ENCODE results near the gene SOX12.
"Not testable (repeated sequence)": the region's sequence is repeated elsewhere in the genome, so short reads cannot be mapped to it uniquely, and the experiment has no call there.

The SOX12 gene

GRCh38 chr20:329851-330232 is 4.5 kb downstream of the SOX12 start:
- no peak for DNase-seq

GRCh38 chr20:330233-331149 is 5.1 kb downstream of the SOX12 start:
- DNase-seq = peak; percentile 77

- DNase-seq = no peak
Measured at GRCh38 chr20:334578-334977, 9.2 kb downstream of the SOX12 start.

GRCh38 chr20:336040-336439 is 10.7 kb downstream of the SOX12 start:
- not testable (repeated sequence) for DNase-seq

GRCh38 chr20:341682-342081 is 16.3 kb downstream of the SOX12 start:
- peak; percentile 95 for DNase-seq

- DNase-seq = no peak
Measured at GRCh38 chr20:343107-343506, 17.8 kb downstream of the SOX12 start.

GRCh38 chr20:346033-346639 is 20.8 kb downstream of the SOX12 start:
- DNase-seq = no peak

GRCh38 chr20:346640-347316 is 21.4 kb downstream of the SOX12 start, which contains the start of gene NRSN2:
NRSN2 (plus strand) TSS chr20:347111; CDS start chr20:349644, 2,533 bp downstream.
- peak; percentile 68 for DNase-seq

GRCh38 chr20:347317-347639 is 21.9 kb downstream of the SOX12 start:
- no peak for DNase-seq

- peak; percentile 95 for DNase-seq
Measured at GRCh38 chr20:347640-348484, 22.5 kb downstream of the SOX12 start.

GRCh38 chr20:348972-349841 is 23.9 kb downstream of the SOX12 start:
- DNase-seq = no peak

GRCh38 chr20:353166-353565 is 27.8 kb downstream of the SOX12 start:
- DNase-seq = no peak

GRCh38 chr20:354298-354977 is 29.1 kb downstream of the SOX12 start:
- DNase-seq = peak; percentile 67

- DNase-seq = not testable (repeated sequence)
Measured at GRCh38 chr20:356154-356553, 30.8 kb downstream of the SOX12 start.

GRCh38 chr20:356745-357144 is 31.4 kb downstream of the SOX12 start:
- no peak for DNase-seq

- DNase-seq = no peak
Measured at GRCh38 chr20:358891-359555, 33.7 kb downstream of the SOX12 start.

- no peak for DNase-seq
Measured at GRCh38 chr20:361561-361960, 36.2 kb downstream of the SOX12 start.

GRCh38 chr20:362271-363254 is 37.2 kb downstream of the SOX12 start:
- peak; percentile 72 for DNase-seq
